B cell (primary cell): ENCODE results near the gene MBP.

Experiments used
- EZH2 ChIP-seq: IDR thresholded peaks from 2 replicates; pipeline ENCODE4 v1.6.1; 2012; ENCODE audit warnings: borderline replicate concordance, low read depth, mild to moderate bottlenecking, moderate library complexity, low read length; ENCODE audit not compliant: insufficient read depth, poor library complexity, severe bottlenecking
- TF ChIP-seq, protein P1 (sequence below): fragments of 200-600 bp; IDR thresholded peaks from one replicate; pipeline ENCODE4 v1.8.0; 2022; ENCODE audit warnings: antibody characterized with exemption, mild to moderate bottlenecking

- TF ChIP-seq, protein P1, sequence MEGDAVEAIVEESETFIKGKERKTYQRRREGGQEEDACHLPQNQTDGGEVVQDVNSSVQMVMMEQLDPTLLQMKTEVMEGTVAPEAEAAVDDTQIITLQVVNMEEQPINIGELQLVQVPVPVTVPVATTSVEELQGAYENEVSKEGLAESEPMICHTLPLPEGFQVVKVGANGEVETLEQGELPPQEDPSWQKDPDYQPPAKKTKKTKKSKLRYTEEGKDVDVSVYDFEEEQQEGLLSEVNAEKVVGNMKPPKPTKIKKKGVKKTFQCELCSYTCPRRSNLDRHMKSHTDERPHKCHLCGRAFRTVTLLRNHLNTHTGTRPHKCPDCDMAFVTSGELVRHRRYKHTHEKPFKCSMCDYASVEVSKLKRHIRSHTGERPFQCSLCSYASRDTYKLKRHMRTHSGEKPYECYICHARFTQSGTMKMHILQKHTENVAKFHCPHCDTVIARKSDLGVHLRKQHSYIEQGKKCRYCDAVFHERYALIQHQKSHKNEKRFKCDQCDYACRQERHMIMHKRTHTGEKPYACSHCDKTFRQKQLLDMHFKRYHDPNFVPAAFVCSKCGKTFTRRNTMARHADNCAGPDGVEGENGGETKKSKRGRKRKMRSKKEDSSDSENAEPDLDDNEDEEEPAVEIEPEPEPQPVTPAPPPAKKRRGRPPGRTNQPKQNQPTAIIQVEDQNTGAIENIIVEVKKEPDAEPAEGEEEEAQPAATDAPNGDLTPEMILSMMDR: no peak
- TF ChIP-seq EZH2: no peak
Measured at GRCh38 chr18:77025123-77025522, 107.5 kb downstream of the MBP start.
